T-cell (primary cell): Measurements from ENCODE around the gene PDLIM1. TPM values are rescaled to one million over a fixed set of nuclear protein-coding genes. Genes with fewer than 3 reads are reported as not detected.

ENCODE experiments used
- ATAC-seq, 4 experiments: fragments of 200-7000 bp in 3 of 4; fragments of 150-1000 bp in 1 of 4; cut with Tn5 transposase; replicated peaks in 1 of 4; 1 replicate in 3 of 4; 2 replicates in 1 of 4; pipeline ENCODE4 v1.10.0; 2021; ENCODE audit warnings: moderate library complexity in 3 of 4, mild to moderate bottlenecking in 2 of 4, moderate number of reproducible peaks in 1 of 4
- CTCF ChIA-PET, 2 donors: fragments of 300-600 bp; sonication (Branson Sonifier 250); formaldehyde crosslinking; loops; one replicate each; lab custom pipeline; 2022; ENCODE audit warnings: antibody characterized with exemption in 2 of 2; lab: Charles Lee
- POLR2A ChIA-PET, 2 donors: fragments of 300-600 bp; sonication (Branson Sonifier 250); formaldehyde crosslinking; loops; one replicate each; lab custom pipeline; 2022; ENCODE audit warnings: antibody characterized with exemption in 2 of 2; lab: Charles Lee
- DNase-seq, 35 experiments: peaks; one replicate each; pipeline versions ENCODE4 v3.0.0 to v3.0.0-alpha.2; 2013 to 2023
- H3K27ac ChIP-seq: one replicate; pipeline ENCODE4 v1.5.1; 2013; ENCODE audit warnings: low read length
- H3K27me3 ChIP-seq, 2 experiments: replicated peaks in 1 of 2; 1 replicate in 1 of 2; 2 replicates in 1 of 2; pipeline versions ENCODE4 v1.6.1 to v1.7.0; 2013; ENCODE audit warnings: low read length in 1 of 2, mixed read lengths in 1 of 2; ENCODE audit not compliant: control insufficient read depth in 2 of 2, insufficient read depth in 2 of 2; ENCODE audit errors: extremely low read depth in 1 of 2
- H3K36me3 ChIP-seq, 2 donors: 1 replicate in 1 of 2; 2 replicates in 1 of 2; pipeline versions ENCODE4 v1.6.1 to v1.7.0; 2013; ENCODE audit warnings: low read length in 1 of 2; ENCODE audit not compliant: control insufficient read depth in 2 of 2, insufficient read depth in 1 of 2; ENCODE audit errors: extremely low read depth in 1 of 2
- H3K4me1 ChIP-seq, 2 experiments: 1 replicate in 1 of 2; 2 replicates in 1 of 2; pipeline versions ENCODE4 v1.6.1 to v1.7.0; 2013; ENCODE audit warnings: low read length in 2 of 2, mixed read lengths in 1 of 2; ENCODE audit not compliant: insufficient read depth in 2 of 2, control insufficient read depth in 1 of 2; ENCODE audit errors: extremely low read depth in 1 of 2
- H3K4me3 ChIP-seq, 2 donors: 1 replicate in 1 of 2; 2 replicates in 1 of 2; pipeline versions ENCODE4 v1.5.1 to v1.7.0; 2013; ENCODE audit warnings: mild to moderate bottlenecking in 2 of 2, low read length in 1 of 2, moderate library complexity in 1 of 2; ENCODE audit not compliant: control insufficient read depth in 1 of 2; ENCODE audit errors: extremely low read depth in 1 of 2
- H3K9me3 ChIP-seq: 2 replicates; pipeline ENCODE4 v1.7.0; 2013
- H3K27ac Mint-ChIP-seq, 2 donors: one replicate each; pipeline ENCODE4 v1.8.0; 2020 to 2021; ENCODE audit warnings: mild to moderate bottlenecking in 2 of 2, mixed read lengths in 2 of 2
- H3K27me3 Mint-ChIP-seq, 2 donors: one replicate each; pipeline ENCODE4 v1.8.0; 2021 to 2022; ENCODE audit warnings: mixed read lengths in 2 of 2
- H3K36me3 Mint-ChIP-seq: one replicate; pipeline ENCODE4 v1.8.0; 2021; ENCODE audit warnings: mixed read lengths
- H3K4me1 Mint-ChIP-seq, 3 donors: one replicate each; pipeline ENCODE4 v1.8.0; 2020 to 2022; ENCODE audit warnings: mixed read lengths in 3 of 3, mild to moderate bottlenecking in 1 of 3
- H3K4me3 Mint-ChIP-seq, 3 donors: one replicate each; pipeline ENCODE4 v1.8.0; 2020 to 2022; ENCODE audit warnings: mild to moderate bottlenecking in 3 of 3, mixed read lengths in 3 of 3, moderate library complexity in 3 of 3
- H3K9me3 Mint-ChIP-seq, 3 donors: one replicate each; pipeline ENCODE4 v1.8.0; 2020 to 2022; ENCODE audit warnings: mixed read lengths in 3 of 3
- WGBS: methylation state at CpG from one replicate; pipeline ENCODE4 v1.1.5; 2013; ENCODE audit warnings: missing lambda C conversion rate; ENCODE audit not compliant: insufficient coverage; 5-methylcytosine and 5-hydroxymethylcytosine counted together
- total RNA-seq, 35 experiments: library from RNA in 6 of 35; stranded (reverse) in 6 of 35; fragments of 120-200 nt in 1 of 35; gene quantifications; one replicate each; pipeline versions ENCODE4 v1.2.1 to v1.2.4 and lab custom pipeline; 2013 to 2026

The PDLIM1 gene
- total RNA-seq, 5 donors from 2014 or later (not counting 1 experiment from before 2014, with no cell fraction given) = 4.2 to 9.7 (median 5.3) TPM

DNA sequence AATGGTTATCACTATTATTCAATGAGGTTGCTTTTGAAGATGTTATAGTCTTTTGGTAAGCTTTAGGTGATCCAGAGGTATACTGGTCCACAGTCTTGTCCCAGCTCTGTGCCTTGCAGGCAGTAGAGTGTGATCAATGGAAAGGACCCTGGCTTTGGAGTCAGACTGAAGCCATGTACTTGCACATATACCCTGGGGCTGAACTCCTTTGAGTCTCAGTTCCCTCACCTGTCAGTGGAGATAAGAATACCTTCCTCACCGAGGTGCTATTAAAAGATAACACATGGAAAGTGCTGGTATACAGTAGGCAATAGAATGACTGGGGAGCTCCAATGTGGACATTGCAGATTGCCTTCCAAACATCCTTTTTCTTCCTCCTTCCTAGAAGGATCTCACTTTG is 16.0 kb upstream of the PDLIM1 start:
- Histone ChIP-seq H3K36me3 (no peaks in the 10 kb centered on the region), H3K27me3 (peaks cover 0 to 4% of the 10 kb centered on the region in 2 experiments), H3K27ac (no peak overlapping the region), H3K4me3 (no peak overlapping the region), H3K4me1 (no peaks in the 10 kb centered on the region), H3K9me3 (no peaks in the 10 kb centered on the region)
- no peak for ATAC-seq
- ChIA-PET CTCF (no interaction called here), POLR2A (interaction anchor here in 1 of 2 donors (0.5 kb wide), 1 partner anchor 45 kb away, joined by 5 read pairs; no protein-coding TSS in a partner anchor)
- no peak overlapping the region for H3K27ac Mint-ChIP-seq
- H3K4me1 Mint-ChIP-seq = peaks cover 0 to 5% (median 0%) of the 10 kb centered on the region in 3 donors
- H3K4me3 Mint-ChIP-seq = no peak overlapping the region
- H3K9me3 Mint-ChIP-seq = no peaks in the 10 kb centered on the region
- no CpG with 5 or more reads among the region's 1 CpG for WGBS
- peaks cover 0 to 11% of the 10 kb centered on the region in 2 donors for H3K27me3 Mint-ChIP-seq
- H3K36me3 Mint-ChIP-seq = no peaks in the 10 kb centered on the region
- DNase-seq = no peak

DNA sequence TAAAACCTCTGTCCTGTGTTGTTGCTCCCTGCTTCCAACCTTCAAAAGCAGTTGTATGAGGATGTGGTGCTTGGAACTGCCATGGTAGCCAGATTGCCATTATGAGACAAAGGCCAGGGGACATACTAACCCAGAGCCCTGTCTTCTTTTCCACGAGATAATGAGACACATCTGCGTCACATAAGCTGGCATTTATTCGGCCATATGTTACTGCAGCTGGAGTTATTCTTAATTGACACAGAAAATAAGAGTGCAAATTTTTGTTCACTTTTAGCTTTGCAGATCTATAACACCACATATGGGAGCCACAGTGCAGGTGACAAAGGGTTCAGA is 15.5 kb upstream of the PDLIM1 start:
- no peak overlapping the region for H3K4me3 ChIP-seq
- no peaks in the 10 kb centered on the region for H3K36me3 ChIP-seq
- POLR2A ChIA-PET = no interaction called here
- H3K4me1 Mint-ChIP-seq = peaks cover 0 to 5% (median 0%) of the 10 kb centered on the region in 3 donors
- no peak overlapping the region for H3K27ac Mint-ChIP-seq
- no peak for ATAC-seq
- no peak overlapping the region for H3K27ac ChIP-seq
- H3K36me3 Mint-ChIP-seq = no peaks in the 10 kb centered on the region
- H3K4me1 ChIP-seq = no peaks in the 10 kb centered on the region
- H3K9me3 Mint-ChIP-seq = no peaks in the 10 kb centered on the region
- peaks cover 0 to 11% of the 10 kb centered on the region in 2 donors for H3K27me3 Mint-ChIP-seq
- no peaks in the 10 kb centered on the region for H3K9me3 ChIP-seq
- no peak overlapping the region for H3K4me3 Mint-ChIP-seq
- CTCF ChIA-PET = no interaction called here
- peaks cover 0 to 4% of the 10 kb centered on the region in 2 experiments for H3K27me3 ChIP-seq
- no CpG with 5 or more reads among the region's 3 CpGs for WGBS
- DNase-seq = no peak

DNA sequence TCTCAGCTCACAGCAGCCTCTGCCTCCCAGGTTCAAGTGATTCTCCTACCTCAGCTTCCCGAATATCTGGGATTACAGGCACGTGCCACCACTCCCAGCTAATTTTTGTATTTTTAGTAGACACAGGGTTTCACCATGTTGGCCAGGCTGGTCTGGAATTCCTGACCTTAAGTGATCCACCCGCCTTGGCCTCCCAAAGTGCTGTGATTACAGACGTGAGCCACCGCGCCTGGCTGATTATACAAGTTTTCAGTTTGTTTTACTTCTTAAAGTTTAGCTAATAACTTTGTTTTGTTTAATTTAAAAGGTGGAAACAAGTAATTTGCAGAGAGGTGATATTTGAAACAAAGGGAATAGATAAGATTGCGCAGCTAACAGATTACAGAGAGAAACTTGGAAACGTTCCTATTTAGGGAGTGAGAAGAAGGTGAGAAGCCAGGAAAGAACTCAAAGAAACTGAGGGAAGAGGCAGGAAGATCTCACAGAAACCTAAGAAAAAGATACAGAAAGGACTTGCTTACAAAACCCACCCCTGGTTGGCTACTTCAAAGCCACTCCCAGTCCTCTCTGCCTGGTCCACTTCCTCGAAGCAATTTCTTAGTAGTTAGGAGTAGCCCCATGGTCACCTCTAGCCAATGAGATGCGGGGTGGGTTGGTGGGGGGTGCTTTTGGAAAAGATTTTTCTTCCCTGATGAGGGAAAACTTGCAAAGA is 15.0 kb upstream of the PDLIM1 start:
- no peak for DNase-seq

DNA sequence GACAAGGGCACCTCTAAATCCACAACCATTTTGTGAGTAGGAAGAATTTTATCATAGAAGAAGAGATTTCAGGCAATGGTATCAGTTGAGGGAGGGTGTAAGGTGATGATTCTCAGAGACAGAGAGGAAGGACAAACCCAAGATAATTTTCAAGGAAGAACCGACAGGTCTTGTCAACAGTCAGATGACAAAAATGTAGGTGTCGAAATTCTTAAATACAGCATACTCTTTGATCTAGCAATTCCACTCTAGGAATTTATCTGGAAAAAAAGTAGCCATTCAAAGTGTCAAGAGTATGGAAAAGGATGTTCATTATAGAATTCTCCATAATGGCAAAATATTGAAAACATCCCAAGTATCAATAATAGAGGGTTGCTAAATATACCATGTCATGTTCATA is 14.2 kb upstream of the PDLIM1 start:
- Histone ChIP-seq H3K27ac (no peak overlapping the region), H3K4me3 (no peak overlapping the region), H3K9me3 (no peaks in the 10 kb centered on the region), H3K36me3 (no peaks in the 10 kb centered on the region), H3K4me1 (no peaks in the 10 kb centered on the region), H3K27me3 (peaks cover 0 to 4% of the 10 kb centered on the region in 2 experiments)
- Mint-ChIP-seq H3K27ac (no peak overlapping the region), H3K27me3 (peaks cover 0 to 4% of the 10 kb centered on the region in 2 donors), H3K9me3 (no peaks in the 10 kb centered on the region), H3K4me3 (no peak overlapping the region), H3K36me3 (no peaks in the 10 kb centered on the region), H3K4me1 (no peaks in the 10 kb centered on the region)
- DNase-seq (no peak), ATAC-seq (no peak)
- CTCF ChIA-PET = no interaction called here
- POLR2A ChIA-PET = no interaction called here
- no CpG with 5 or more reads among the region's 2 CpGs for WGBS

More for the DNA sequence above, 15.0 kb upstream of the PDLIM1 start:
- H3K4me3 Mint-ChIP-seq = no peak overlapping the region
- no peaks in the 10 kb centered on the region for H3K9me3 Mint-ChIP-seq
- no peak overlapping the region for H3K4me3 ChIP-seq
- 89% methylated on average over 5 of the region's 10 CpGs for WGBS
- ChIA-PET CTCF (no interaction called here), POLR2A (no interaction called here)
- H3K27me3 Mint-ChIP-seq = peaks cover 0 to 11% of the 10 kb centered on the region in 2 donors
- no peaks in the 10 kb centered on the region for H3K9me3 ChIP-seq
- no peaks in the 10 kb centered on the region for H3K36me3 Mint-ChIP-seq
- no peaks in the 10 kb centered on the region for H3K4me1 ChIP-seq
- no peak for ATAC-seq
- H3K27me3 ChIP-seq = peaks cover 0 to 4% of the 10 kb centered on the region in 2 experiments
- no peak overlapping the region for H3K27ac ChIP-seq
- H3K36me3 ChIP-seq = no peaks in the 10 kb centered on the region
- H3K4me1 Mint-ChIP-seq = peaks cover 0 to 5% (median 0%) of the 10 kb centered on the region in 3 donors
- no peak overlapping the region for H3K27ac Mint-ChIP-seq

DNA sequence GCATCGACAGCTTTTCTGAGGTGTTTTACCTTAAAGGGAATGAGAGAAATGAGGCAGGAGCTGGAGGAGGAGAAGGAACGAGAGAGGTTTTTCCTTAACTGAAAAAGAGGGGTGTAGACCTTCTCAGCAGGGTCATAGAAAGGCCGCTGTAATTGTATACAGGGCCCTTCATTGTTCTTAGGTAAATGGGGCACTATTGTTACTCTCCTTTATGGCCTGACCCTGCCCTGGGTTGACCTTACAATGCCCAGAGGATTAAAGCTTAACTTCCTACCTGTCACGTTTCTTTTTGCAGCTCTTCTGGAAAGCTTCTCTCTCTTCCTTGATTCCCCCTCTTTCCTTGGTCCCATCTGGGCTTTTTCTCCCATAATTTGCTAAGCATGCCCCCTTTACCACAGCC is 13.7 kb upstream of the PDLIM1 start:
- no peaks in the 10 kb centered on the region for H3K9me3 ChIP-seq
- H3K4me1 Mint-ChIP-seq = no peaks in the 10 kb centered on the region
- ChIA-PET CTCF (no interaction called here), POLR2A (no interaction called here)
- H3K36me3 Mint-ChIP-seq = no peaks in the 10 kb centered on the region
- 81% methylated on average over 2 of the region's 4 CpGs for WGBS
- no peak overlapping the region for H3K4me3 ChIP-seq
- H3K36me3 ChIP-seq = no peaks in the 10 kb centered on the region
- no peak for DNase-seq
- H3K4me3 Mint-ChIP-seq = no peak overlapping the region
- H3K27ac ChIP-seq = no peak overlapping the region
- no peaks in the 10 kb centered on the region for H3K4me1 ChIP-seq
- no peaks in the 10 kb centered on the region for H3K9me3 Mint-ChIP-seq
- no peak for ATAC-seq
- peaks cover 0 to 4% of the 10 kb centered on the region in 2 donors for H3K27me3 Mint-ChIP-seq
- peaks cover 0 to 4% of the 10 kb centered on the region in 2 experiments for H3K27me3 ChIP-seq
- no peak overlapping the region for H3K27ac Mint-ChIP-seq

DNA sequence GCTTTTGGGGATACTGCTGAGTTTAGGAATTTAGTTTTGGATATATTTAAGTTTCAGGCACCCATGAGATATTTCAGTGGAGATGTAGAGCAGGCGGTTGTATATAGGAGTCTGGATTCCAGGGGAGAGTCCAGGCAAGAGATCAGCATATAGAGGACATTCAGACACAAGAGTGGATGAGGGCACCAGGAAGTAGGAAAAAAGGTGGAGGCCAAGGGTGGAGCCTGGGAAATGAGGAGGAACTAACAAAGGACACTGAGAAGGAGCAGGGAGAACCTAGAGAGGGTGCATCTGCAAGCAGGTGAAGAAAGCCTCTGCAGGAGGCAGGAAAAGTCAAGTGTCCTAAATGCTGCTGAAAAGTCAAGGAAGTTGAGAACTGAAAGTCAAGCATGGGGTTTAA is 13.1 kb upstream of the PDLIM1 start:
- WGBS = 85% methylated on average over 1 of the region's 1 CpG
- no peaks in the 10 kb centered on the region for H3K9me3 ChIP-seq
- Mint-ChIP-seq H3K4me3 (no peak overlapping the region), H3K36me3 (no peaks in the 10 kb centered on the region), H3K27ac (no peak overlapping the region), H3K27me3 (peaks cover 0 to 4% of the 10 kb centered on the region in 2 donors), H3K4me1 (no peaks in the 10 kb centered on the region), H3K9me3 (no peaks in the 10 kb centered on the region)
- no peak for DNase-seq
- H3K27me3 ChIP-seq = peaks cover 0 to 4% of the 10 kb centered on the region in 2 experiments
- H3K27ac ChIP-seq = no peak overlapping the region
- no peaks in the 10 kb centered on the region for H3K36me3 ChIP-seq
- H3K4me1 ChIP-seq = no peaks in the 10 kb centered on the region
- H3K4me3 ChIP-seq = no peak overlapping the region
- POLR2A ChIA-PET = no interaction called here
- CTCF ChIA-PET = no interaction called here
- no peak for ATAC-seq
